Activated CD4-positive, alpha-beta T cell treated with anti-CD3 and anti-CD28 coated beads, Interleukin-2, amount 10 ng/mL, durations not matched to agents 7 days and 5 days (primary cell): ENCODE results near the gene AUTS2. TPM values are rescaled to one million over a fixed set of nuclear protein-coding genes. Genes with fewer than 3 reads are reported as not detected.

ENCODE experiments used
- CTCF ChIA-PET: fragments of 350-600 bp; sonication (Branson Sonifier 250); formaldehyde crosslinking; loops from one replicate; lab custom pipeline; 2021; ENCODE audit warnings: antibody characterized with exemption; lab: Charles Lee
- POLR2A ChIA-PET: fragments of 350-600 bp; sonication (Branson Sonifier 250); formaldehyde crosslinking; loops from one replicate; lab custom pipeline; 2021; ENCODE audit warnings: antibody characterized with exemption; lab: Charles Lee
- DNase-seq: peaks from one replicate; pipeline ENCODE4 v3.0.0-alpha.2; 2020
- H3K27ac Mint-ChIP-seq: one replicate; pipeline ENCODE4 v1.8.0; 2021; ENCODE audit warnings: mild to moderate bottlenecking, moderate library complexity, mixed read lengths
- H3K27me3 Mint-ChIP-seq: one replicate; pipeline ENCODE4 v1.8.0; 2021; ENCODE audit warnings: mixed read lengths
- H3K36me3 Mint-ChIP-seq: one replicate; pipeline ENCODE4 v1.8.0; 2021; ENCODE audit warnings: low read depth, mixed read lengths
- H3K4me1 Mint-ChIP-seq: one replicate; pipeline ENCODE4 v1.8.0; 2021; ENCODE audit warnings: mixed read lengths
- H3K4me3 Mint-ChIP-seq: one replicate; pipeline ENCODE4 v1.8.0; 2021; ENCODE audit warnings: mild to moderate bottlenecking, moderate library complexity, mixed read lengths
- H3K9me3 Mint-ChIP-seq: one replicate; pipeline ENCODE4 v1.8.0; 2021; ENCODE audit warnings: mixed read lengths
- total RNA-seq, 2 experiments: library from RNA; stranded (reverse); gene quantifications; one replicate each; pipeline ENCODE4 v1.2.3, GENCODE V29; 2021

The AUTS2 gene
- total RNA-seq = 10 to 100 TPM; 13.9 to 18.9 TPM

- H3K4me3 Mint-ChIP-seq = peak within 1 kb of the TSS; percentile 75
- H3K9me3 Mint-ChIP-seq = no peaks in the 10 kb centered on the region
- DNase-seq = peak; percentile 20
- CTCF ChIA-PET = no interaction called here
- peaks cover 48% of the 10 kb centered on the region for H3K27me3 Mint-ChIP-seq
- H3K27ac Mint-ChIP-seq = peak within 1 kb of the TSS; percentile 52
- H3K36me3 Mint-ChIP-seq = no peaks in the 10 kb centered on the region
- peaks cover 14% of the 10 kb centered on the region for H3K4me1 Mint-ChIP-seq
- POLR2A ChIA-PET = no interaction called here
Observed at GRCh38 chr7:69598081-69598486, at the start of gene AUTS2. Gene AUTS2 (plus strand): TSS chr7:69598475. CDS start chr7:69599654, 1,179 bp downstream.

- CTCF ChIA-PET = no interaction called here
- no peaks in the 10 kb centered on the region for H3K4me1 Mint-ChIP-seq
Observed at GRCh38 chr7:69550991-69551390, 47.3 kb upstream of the AUTS2 start.

GRCh38 chr7:69553190-69553589, 45.1 kb upstream of the AUTS2 start:
- Mint-ChIP-seq H3K36me3 (no peaks in the 10 kb centered on the region), H3K27ac (no peak overlapping the region), H3K9me3 (no peaks in the 10 kb centered on the region), H3K4me1 (no peaks in the 10 kb centered on the region), H3K27me3 (no peaks in the 10 kb centered on the region), H3K4me3 (no peak overlapping the region)
- ChIA-PET CTCF (interaction anchor here (0.6 kb wide), 1 partner anchor 108 kb away, joined by 4 read pairs; no protein-coding TSS in a partner anchor), POLR2A (no interaction called here)
- DNase-seq = no peak

More at GRCh38 chr7:69550991-69551390, 47.3 kb upstream of the AUTS2 start:
- POLR2A ChIA-PET = no interaction called here
- no peaks in the 10 kb centered on the region for H3K36me3 Mint-ChIP-seq
- no peaks in the 10 kb centered on the region for H3K9me3 Mint-ChIP-seq
- no peak overlapping the region for H3K27ac Mint-ChIP-seq
- H3K27me3 Mint-ChIP-seq = no peaks in the 10 kb centered on the region
- no peak for DNase-seq
- no peak overlapping the region for H3K4me3 Mint-ChIP-seq

- ChIA-PET CTCF (no interaction called here), POLR2A (no interaction called here)
- Mint-ChIP-seq H3K36me3 (no peaks in the 10 kb centered on the region), H3K4me3 (no peak overlapping the region), H3K27me3 (no peaks in the 10 kb centered on the region), H3K9me3 (no peaks in the 10 kb centered on the region), H3K4me1 (no peaks in the 10 kb centered on the region), H3K27ac (no peak overlapping the region)
- no peak for DNase-seq
Observed at GRCh38 chr7:69561266-69561960, 36.9 kb upstream of the AUTS2 start.

- H3K27me3 Mint-ChIP-seq = no peaks in the 10 kb centered on the region
- no peaks in the 10 kb centered on the region for H3K36me3 Mint-ChIP-seq
- no peaks in the 10 kb centered on the region for H3K9me3 Mint-ChIP-seq
- H3K4me1 Mint-ChIP-seq = no peaks in the 10 kb centered on the region
- H3K4me3 Mint-ChIP-seq = no peak overlapping the region
- DNase-seq = no peak
- POLR2A ChIA-PET = no interaction called here
- H3K27ac Mint-ChIP-seq = no peak overlapping the region
- CTCF ChIA-PET = no interaction called here
Observed at GRCh38 chr7:69564454-69565417, 33.5 kb upstream of the AUTS2 start.

GRCh38 chr7:69567800-69568199, 30.5 kb upstream of the AUTS2 start:
- H3K36me3 Mint-ChIP-seq = no peaks in the 10 kb centered on the region
- H3K27ac Mint-ChIP-seq = no peak overlapping the region
- CTCF ChIA-PET = no interaction called here
- no peak overlapping the region for H3K4me3 Mint-ChIP-seq
- no peaks in the 10 kb centered on the region for H3K4me1 Mint-ChIP-seq
- H3K9me3 Mint-ChIP-seq = no peaks in the 10 kb centered on the region
- no peaks in the 10 kb centered on the region for H3K27me3 Mint-ChIP-seq
- POLR2A ChIA-PET = no interaction called here
- DNase-seq = no peak

GRCh38 chr7:69568266-69568665, 30.0 kb upstream of the AUTS2 start:
- Mint-ChIP-seq H3K4me3 (no peak overlapping the region), H3K4me1 (no peaks in the 10 kb centered on the region), H3K9me3 (no peaks in the 10 kb centered on the region), H3K27ac (no peak overlapping the region), H3K36me3 (no peaks in the 10 kb centered on the region), H3K27me3 (no peaks in the 10 kb centered on the region)
- no peak for DNase-seq
- ChIA-PET POLR2A (no interaction called here), CTCF (no interaction called here)

- ChIA-PET CTCF (no interaction called here), POLR2A (no interaction called here)
- Mint-ChIP-seq H3K27ac (no peak overlapping the region), H3K27me3 (no peaks in the 10 kb centered on the region), H3K4me3 (no peak overlapping the region), H3K4me1 (no peaks in the 10 kb centered on the region), H3K9me3 (no peaks in the 10 kb centered on the region), H3K36me3 (no peaks in the 10 kb centered on the region)
- no peak for DNase-seq
Observed at GRCh38 chr7:69575651-69576050, 22.6 kb upstream of the AUTS2 start.

- no peak overlapping the region for H3K27ac Mint-ChIP-seq
- peaks cover 2% of the 10 kb centered on the region for H3K27me3 Mint-ChIP-seq
- no peaks in the 10 kb centered on the region for H3K9me3 Mint-ChIP-seq
- CTCF ChIA-PET = interaction anchor here (0.6 kb wide), 1 partner anchor 361 kb away, joined by 4 read pairs; no protein-coding TSS in a partner anchor
- no peak for DNase-seq
- H3K4me1 Mint-ChIP-seq = no peaks in the 10 kb centered on the region
- H3K4me3 Mint-ChIP-seq = no peak overlapping the region
- POLR2A ChIA-PET = no interaction called here
- no peaks in the 10 kb centered on the region for H3K36me3 Mint-ChIP-seq
Observed at GRCh38 chr7:69577221-69577620, 21.1 kb upstream of the AUTS2 start.

- CTCF ChIA-PET = no interaction called here
- Mint-ChIP-seq H3K36me3 (no peaks in the 10 kb centered on the region), H3K4me1 (no peaks in the 10 kb centered on the region), H3K9me3 (no peaks in the 10 kb centered on the region), H3K27me3 (peaks cover 4% of the 10 kb centered on the region), H3K27ac (no peak overlapping the region), H3K4me3 (no peak overlapping the region)
- DNase-seq = no peak
- POLR2A ChIA-PET = no interaction called here
Observed at GRCh38 chr7:69585169-69585568, 13.1 kb upstream of the AUTS2 start.

GRCh38 chr7:69586321-69586720, 12.0 kb upstream of the AUTS2 start:
- POLR2A ChIA-PET = no interaction called here
- H3K36me3 Mint-ChIP-seq = no peaks in the 10 kb centered on the region
- no peak overlapping the region for H3K27ac Mint-ChIP-seq
- no peaks in the 10 kb centered on the region for H3K4me1 Mint-ChIP-seq
- H3K27me3 Mint-ChIP-seq = peaks cover 4% of the 10 kb centered on the region
- H3K4me3 Mint-ChIP-seq = no peak overlapping the region
- CTCF ChIA-PET = no interaction called here
- H3K9me3 Mint-ChIP-seq = no peaks in the 10 kb centered on the region
- DNase-seq = no peak

- ChIA-PET CTCF (no interaction called here), POLR2A (no interaction called here)
- no peaks in the 10 kb centered on the region for H3K4me1 Mint-ChIP-seq
- H3K36me3 Mint-ChIP-seq = no peaks in the 10 kb centered on the region
- H3K27me3 Mint-ChIP-seq = peaks cover 6% of the 10 kb centered on the region
- H3K27ac Mint-ChIP-seq = no peak overlapping the region
- H3K9me3 Mint-ChIP-seq = no peaks in the 10 kb centered on the region
- H3K4me3 Mint-ChIP-seq = no peak overlapping the region
- DNase-seq = no peak
Observed at GRCh38 chr7:69588773-69589172, 9.5 kb upstream of the AUTS2 start.

- CTCF ChIA-PET = no interaction called here
- H3K9me3 Mint-ChIP-seq = no peaks in the 10 kb centered on the region
- peaks cover 32% of the 10 kb centered on the region for H3K27me3 Mint-ChIP-seq
Observed at GRCh38 chr7:69591805-69592204, 6.5 kb upstream of the AUTS2 start.

More at GRCh38 chr7:69591805-69592204, 6.5 kb upstream of the AUTS2 start:
- H3K36me3 Mint-ChIP-seq = no peaks in the 10 kb centered on the region
- peaks cover under 1% of the 10 kb centered on the region for H3K4me1 Mint-ChIP-seq
- no peak overlapping the region for H3K27ac Mint-ChIP-seq
- no peak for DNase-seq
- POLR2A ChIA-PET = no interaction called here
- no peak overlapping the region for H3K4me3 Mint-ChIP-seq
